KMS-11 (cell line): ENCODE results near the gene DNTTIP2.
A peak's percentile ranks its signal among the peaks of the same experiment; 100 is the strongest.
"Not testable (repeated sequence)": the region's sequence is repeated elsewhere in the genome, so short reads cannot be mapped to it uniquely, and the experiment has no call there.

ENCODE experiments used
- H2AFZ ChIP-seq: fragments of 200-600 bp; sonication (generic); 2 replicates; pipeline ENCODE4 v1.6.1; 2016; ENCODE audit warnings: antibody characterized with exemption, mixed run types, low read depth
- H3K27ac ChIP-seq: fragments of 200-600 bp; sonication (generic); 2 replicates; pipeline ENCODE4 v1.6.1; 2016; ENCODE audit warnings: mild to moderate bottlenecking, mixed run types
- H3K27me3 ChIP-seq: fragments of 200-600 bp; sonication (generic); 2 replicates; pipeline ENCODE4 v1.6.1; 2017; ENCODE audit warnings: mild to moderate bottlenecking, low read depth, mixed run types, moderate library complexity; ENCODE audit not compliant: insufficient read depth
- H3K36me3 ChIP-seq: fragments of 200-600 bp; sonication (generic); 2 replicates; pipeline ENCODE4 v1.6.1; 2017; ENCODE audit warnings: mild to moderate bottlenecking, mixed run types; ENCODE audit not compliant: insufficient read depth
- H3K4me1 ChIP-seq: fragments of 200-600 bp; sonication (generic); 2 replicates; pipeline ENCODE4 v1.6.1; 2016; ENCODE audit warnings: mild to moderate bottlenecking, low read depth, mixed run types; ENCODE audit not compliant: poor library complexity, severe bottlenecking
- H3K4me2 ChIP-seq: fragments of 200-600 bp; sonication (generic); 2 replicates; pipeline ENCODE4 v1.7.0; 2016; ENCODE audit warnings: mild to moderate bottlenecking, mixed run types
- H3K4me3 ChIP-seq: fragments of 200-600 bp; sonication (generic); IDR thresholded peaks from 2 replicates; pipeline ENCODE4 v1.6.1; 2017; ENCODE audit warnings: low read depth, low read length, mixed read lengths; ENCODE audit not compliant: insufficient read depth
- H3K79me2 ChIP-seq: fragments of 200-600 bp; sonication (generic); 2 replicates; pipeline ENCODE4 v1.6.1; 2016; ENCODE audit warnings: low read depth, mixed run types; ENCODE audit not compliant: insufficient read depth
- H3K9ac ChIP-seq: fragments of 200-600 bp; sonication (generic); 2 replicates; pipeline ENCODE4 v1.6.1; 2016; ENCODE audit warnings: mild to moderate bottlenecking, mixed run types
- H4K20me1 ChIP-seq: fragments of 200-600 bp; sonication (generic); 2 replicates; pipeline ENCODE4 v1.6.1; 2016; ENCODE audit warnings: mild to moderate bottlenecking, mixed run types; ENCODE audit not compliant: insufficient read depth
- CTCF ChIP-seq: fragments of 200-600 bp; sonication (generic); conservative IDR thresholded peaks from 2 replicates; pipeline ENCODE4 v1.6.1; 2017; ENCODE audit warnings: low read depth, mild to moderate bottlenecking, antibody characterized with exemption, low read length, moderate library complexity, mixed read lengths

DNTTIP2 gene

GRCh38 chr1:93878889-93879586, at the start of gene DNTTIP2:
Gene DNTTIP2 (minus strand): TSS chr1:93879206. CDS start chr1:93879148, 58 bp downstream.
- Histone ChIP-seq H3K27ac (peak within 1 kb of the TSS; percentile 85), H3K4me1 (peaks cover 25% of the 10 kb centered on the region), H3K79me2 (peaks cover 30% of the 10 kb centered on the region), H3K4me2 (peak within 1 kb of the TSS; percentile 96), H3K4me3 (peak within 1 kb of the TSS; percentile 57), H3K36me3 (no peaks in the 10 kb centered on the region), H4K20me1 (no peaks in the 10 kb centered on the region), H3K9ac (peak within 1 kb of the TSS; percentile 90), H3K27me3 (no peaks in the 10 kb centered on the region), H2AFZ (peak within 1 kb of the TSS; percentile 86)
- TF ChIP-seq CTCF: no peak

GRCh38 chr1:93925206-93925605, 46.2 kb upstream of the DNTTIP2 start:
- no peak overlapping the region for H2AFZ ChIP-seq
- H3K4me3 ChIP-seq: no peak overlapping the region
- no peaks in the 10 kb centered on the region for H3K79me2 ChIP-seq
- H4K20me1 ChIP-seq: no peaks in the 10 kb centered on the region
- H3K27me3 ChIP-seq: no peaks in the 10 kb centered on the region
- H3K4me2 ChIP-seq: no peak overlapping the region
- H3K4me1 ChIP-seq: no peaks in the 10 kb centered on the region
- no peak overlapping the region for H3K27ac ChIP-seq
- no peak for TF ChIP-seq CTCF
- H3K36me3 ChIP-seq: no peaks in the 10 kb centered on the region
- H3K9ac ChIP-seq: no peak overlapping the region

- no peaks in the 10 kb centered on the region for H3K27me3 ChIP-seq
- H3K4me3 ChIP-seq: no peak overlapping the region
- H3K4me1 ChIP-seq: no peaks in the 10 kb centered on the region
- H4K20me1 ChIP-seq: no peaks in the 10 kb centered on the region
- no peak for TF ChIP-seq CTCF
- H3K36me3 ChIP-seq: no peaks in the 10 kb centered on the region
- no peak overlapping the region for H2AFZ ChIP-seq
- H3K79me2 ChIP-seq: no peaks in the 10 kb centered on the region
- H3K27ac ChIP-seq: no peak overlapping the region
- no peak overlapping the region for H3K9ac ChIP-seq
- H3K4me2 ChIP-seq: no peak overlapping the region
Observed at GRCh38 chr1:93919780-93920179, 40.8 kb upstream of the DNTTIP2 start.

- TF ChIP-seq CTCF: no peak
- Histone ChIP-seq H3K4me2 (no peak overlapping the region), H3K4me1 (no peaks in the 10 kb centered on the region), H3K79me2 (no peaks in the 10 kb centered on the region), H3K27ac (no peak overlapping the region), H4K20me1 (no peaks in the 10 kb centered on the region), H3K9ac (no peak overlapping the region), H3K36me3 (no peaks in the 10 kb centered on the region), H3K4me3 (no peak overlapping the region), H3K27me3 (no peaks in the 10 kb centered on the region), H2AFZ (no peak overlapping the region)
Observed at GRCh38 chr1:93917302-93917701, 38.3 kb upstream of the DNTTIP2 start.

GRCh38 chr1:93910880-93911279, 31.9 kb upstream of the DNTTIP2 start:
- not testable (repeated sequence) for H4K20me1 ChIP-seq, H3K4me2 ChIP-seq, H3K9ac ChIP-seq, H3K27me3 ChIP-seq, H3K27ac ChIP-seq, H3K4me3 ChIP-seq, H2AFZ ChIP-seq, H3K36me3 ChIP-seq
- Histone ChIP-seq H3K4me1 (peaks cover 19% of the 10 kb centered on the region), H3K79me2 (peaks cover 26% of the 10 kb centered on the region)
